ENCODE measurements around the gene ROR1.

Gene ROR1

GRCh38 chr1:63929106-63929478, 155.3 kb downstream of the ROR1 start:
- DNase-seq (ENCODE audit: low spot score): no peak
- TF ChIP-seq, protein P1, sequence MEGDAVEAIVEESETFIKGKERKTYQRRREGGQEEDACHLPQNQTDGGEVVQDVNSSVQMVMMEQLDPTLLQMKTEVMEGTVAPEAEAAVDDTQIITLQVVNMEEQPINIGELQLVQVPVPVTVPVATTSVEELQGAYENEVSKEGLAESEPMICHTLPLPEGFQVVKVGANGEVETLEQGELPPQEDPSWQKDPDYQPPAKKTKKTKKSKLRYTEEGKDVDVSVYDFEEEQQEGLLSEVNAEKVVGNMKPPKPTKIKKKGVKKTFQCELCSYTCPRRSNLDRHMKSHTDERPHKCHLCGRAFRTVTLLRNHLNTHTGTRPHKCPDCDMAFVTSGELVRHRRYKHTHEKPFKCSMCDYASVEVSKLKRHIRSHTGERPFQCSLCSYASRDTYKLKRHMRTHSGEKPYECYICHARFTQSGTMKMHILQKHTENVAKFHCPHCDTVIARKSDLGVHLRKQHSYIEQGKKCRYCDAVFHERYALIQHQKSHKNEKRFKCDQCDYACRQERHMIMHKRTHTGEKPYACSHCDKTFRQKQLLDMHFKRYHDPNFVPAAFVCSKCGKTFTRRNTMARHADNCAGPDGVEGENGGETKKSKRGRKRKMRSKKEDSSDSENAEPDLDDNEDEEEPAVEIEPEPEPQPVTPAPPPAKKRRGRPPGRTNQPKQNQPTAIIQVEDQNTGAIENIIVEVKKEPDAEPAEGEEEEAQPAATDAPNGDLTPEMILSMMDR (IDR thresholded peaks at IDR 0.05; ENCODE audit: borderline replicate concordance, control extremely low read depth, extremely low read depth, insufficient read depth, missing control alignments): no peak
- in situ Hi-C loops (cut with MboI; ENCODE audit: low sequenced_read_pairs, unreplicated experiment): no loop called here

DNA sequence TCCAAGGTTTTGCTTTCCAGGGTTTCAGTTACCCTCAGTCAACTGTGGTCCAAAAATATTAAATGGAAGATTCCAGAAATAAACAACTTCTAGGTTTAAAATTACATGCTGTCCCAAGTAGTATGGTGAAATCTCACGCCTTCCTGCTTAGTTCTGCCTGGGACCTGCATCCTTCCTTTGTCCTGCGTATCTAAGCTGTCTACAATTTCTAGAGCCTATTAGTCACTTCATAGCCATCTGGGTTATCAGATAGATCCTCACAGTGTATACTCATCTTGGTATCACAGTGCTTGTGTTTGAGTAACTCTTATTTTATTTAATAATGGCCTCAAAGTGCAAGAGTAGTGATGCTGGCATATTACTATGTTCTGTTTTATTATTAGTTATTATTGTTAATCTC, 157.7 kb downstream of the ROR1 start:
- DNase-seq (ENCODE audit: low spot score): no peak

GRCh38 chr1:63934697-63935096, 160.9 kb downstream of the ROR1 start:
- DNase-seq (ENCODE audit: low spot score): no peak
- TF ChIP-seq, protein P1 (IDR thresholded peaks at IDR 0.05; ENCODE audit: borderline replicate concordance, control extremely low read depth, extremely low read depth, insufficient read depth, missing control alignments): no peak
- in situ Hi-C loops (cut with MboI; ENCODE audit: low sequenced_read_pairs, unreplicated experiment): no loop called here

More for the DNA sequence above, 157.7 kb downstream of the ROR1 start:
- in situ Hi-C loops (cut with MboI; ENCODE audit: low sequenced_read_pairs, unreplicated experiment): no loop called here
- TF ChIP-seq, protein P1 (IDR thresholded peaks at IDR 0.05; ENCODE audit: borderline replicate concordance, control extremely low read depth, extremely low read depth, insufficient read depth, missing control alignments): no peak

GRCh38 chr1:63935143-63935542, 161.3 kb downstream of the ROR1 start:
- in situ Hi-C loops (cut with MboI; ENCODE audit: low sequenced_read_pairs, unreplicated experiment): no loop called here
- DNase-seq (ENCODE audit: low spot score): no peak
- TF ChIP-seq, protein P1 (IDR thresholded peaks at IDR 0.05; ENCODE audit: borderline replicate concordance, control extremely low read depth, extremely low read depth, insufficient read depth, missing control alignments): no peak

DNA sequence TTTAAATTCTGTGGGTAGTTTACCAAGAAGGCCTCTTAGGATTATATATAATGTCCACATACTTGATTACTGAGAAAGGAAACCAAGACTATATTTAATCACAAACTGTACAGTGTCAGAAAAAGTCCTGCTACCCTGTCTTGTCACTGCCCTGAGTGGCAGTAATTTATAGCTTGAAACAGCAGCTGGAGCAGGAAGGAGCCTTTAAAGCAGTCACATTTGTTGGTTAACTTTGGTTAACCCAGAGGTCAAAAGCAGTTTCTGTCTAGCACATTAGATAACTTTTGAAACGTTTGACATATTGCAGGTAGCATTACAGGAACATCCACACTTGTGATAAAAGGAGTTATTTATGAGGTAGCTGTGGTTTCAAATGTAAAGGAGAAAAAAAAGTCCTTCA, 161.7 kb downstream of the ROR1 start:
- TF ChIP-seq, protein P1 (IDR thresholded peaks at IDR 0.05; ENCODE audit: borderline replicate concordance, control extremely low read depth, extremely low read depth, insufficient read depth, missing control alignments): no peak
- in situ Hi-C loops (cut with MboI; ENCODE audit: low sequenced_read_pairs, unreplicated experiment): no loop called here
- DNase-seq (ENCODE audit: low spot score): no peak

GRCh38 chr1:63936276-63936675, 162.5 kb downstream of the ROR1 start:
- in situ Hi-C loops (cut with MboI; ENCODE audit: low sequenced_read_pairs, unreplicated experiment): no loop called here
- TF ChIP-seq, protein P1 (IDR thresholded peaks at IDR 0.05; ENCODE audit: borderline replicate concordance, control extremely low read depth, extremely low read depth, insufficient read depth, missing control alignments): no peak
- DNase-seq (ENCODE audit: low spot score): no peak

DNA sequence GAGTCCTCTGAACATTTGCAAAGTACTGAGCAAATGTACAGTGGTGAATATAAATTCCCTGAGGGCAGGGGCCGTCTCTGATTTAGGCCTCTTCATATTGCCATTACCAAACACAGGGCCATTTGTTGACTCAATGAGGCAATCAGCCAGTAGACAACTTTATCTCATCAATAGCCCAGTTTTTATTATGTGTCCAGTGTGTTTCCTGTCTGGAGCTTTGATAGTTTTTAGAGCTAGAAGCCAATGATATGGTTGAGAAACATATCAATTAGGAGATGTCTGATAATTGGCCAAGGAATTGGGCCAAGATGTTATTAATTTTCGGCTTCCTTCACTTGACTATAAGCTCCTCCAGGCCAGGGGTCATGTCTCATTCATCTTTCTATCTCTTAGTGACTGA, 163.0 kb downstream of the ROR1 start:
- in situ Hi-C loops (cut with MboI; ENCODE audit: low sequenced_read_pairs, unreplicated experiment): no loop called here
- no peak for DNase-seq (ENCODE audit: low spot score)
- TF ChIP-seq, protein P1 (IDR thresholded peaks at IDR 0.05; ENCODE audit: borderline replicate concordance, control extremely low read depth, extremely low read depth, insufficient read depth, missing control alignments): no peak
